ENCODE results near the gene FGFR3.

The FGFR3 gene

GRCh38 chr4:1857931-1858330 is 64.8 kb downstream of the FGFR3 start:
- DNase-seq (ENCODE audit: low spot score in 2 of 2) = no peak
- Mint-ChIP-seq H3K36me3 (ENCODE audit: insufficient read depth) (peaks cover 8% of the 10 kb centered on the region), H3K4me1 (peaks cover 21% of the 10 kb centered on the region), H3K27ac (ENCODE audit: low read depth) (no peak overlapping the region), H3K4me3 (no peak overlapping the region), H3K27me3 (no peaks in the 10 kb centered on the region), H3K9me3 (no peaks in the 10 kb centered on the region)
- no peak for ATAC-seq (replicated peaks; ENCODE audit: extremely low read depth, poor library complexity, severe bottlenecking)

All from central memory CD8-positive, alpha-beta T cell (primary cell).